Thoracic aorta (tissue), 2 donors: ENCODE measurements around the gene ITSN2. TPM values are rescaled to one million over a fixed set of nuclear protein-coding genes. Genes with fewer than 3 reads are reported as not detected.

Experiments used
- ATAC-seq: fragments of 150-250 bp; one replicate; pipeline ENCODE4 v1.8.0; 2017; ENCODE audit warnings: low read depth; ENCODE audit not compliant: insufficient number of reproducible peaks, low FRiP score
- DNase-seq: peaks from one replicate; pipeline ENCODE4 v3.0.0-alpha.2; 2020; ENCODE audit warnings: low spot score
- H3K27ac ChIP-seq, 2 donors: fragments of 200-600 bp; sonication (generic); 1 replicate in 1 of 2; 2 replicates in 1 of 2; pipeline ENCODE4 v1.5.1; 2016; ENCODE audit warnings: mild to moderate bottlenecking in 2 of 2, moderate library complexity in 2 of 2
- H3K27me3 ChIP-seq: fragments of 200-600 bp; sonication (generic); replicated peaks from 2 replicates; pipeline ENCODE4 v1.6.0; 2016; ENCODE audit warnings: mild to moderate bottlenecking; ENCODE audit not compliant: insufficient read depth
- H3K36me3 ChIP-seq: fragments of 200-600 bp; sonication (generic); one replicate; pipeline ENCODE4 v1.5.1; 2016
- H3K4me1 ChIP-seq, 2 donors: fragments of 200-600 bp; sonication (generic); 1 replicate in 1 of 2; 2 replicates in 1 of 2; pipeline versions ENCODE4 v1.5.1 to v1.6.0; 2016; ENCODE audit warnings: low read depth in 2 of 2, mild to moderate bottlenecking in 1 of 2; ENCODE audit not compliant: control insufficient read depth in 1 of 2
- H3K4me3 ChIP-seq: fragments of 200-600 bp; sonication (generic); 2 replicates; pipeline ENCODE4 v1.5.1; 2016; ENCODE audit warnings: mild to moderate bottlenecking
- H3K9me3 ChIP-seq: fragments of 200-600 bp; sonication (generic); 2 replicates; pipeline ENCODE4 v1.5.1; 2016
- total RNA-seq, 2 donors: library from RNA; depleted of rRNA; stranded (reverse); fragments of >200 nt; gene quantifications; one replicate each; pipeline versions ENCODE4 v1.1.0 to v1.2.3, GENCODE V29; 2016
- TF ChIP-seq, protein P1 (sequence below): fragments of 200-600 bp; sonication (generic); IDR thresholded peaks from one replicate; pipeline ENCODE4 v1.5.1; 2019; ENCODE audit warnings: antibody characterized with exemption

The ITSN2 gene
- total RNA-seq, 2 donors from 2014 or later = 64.0 to 121 TPM

DNA sequence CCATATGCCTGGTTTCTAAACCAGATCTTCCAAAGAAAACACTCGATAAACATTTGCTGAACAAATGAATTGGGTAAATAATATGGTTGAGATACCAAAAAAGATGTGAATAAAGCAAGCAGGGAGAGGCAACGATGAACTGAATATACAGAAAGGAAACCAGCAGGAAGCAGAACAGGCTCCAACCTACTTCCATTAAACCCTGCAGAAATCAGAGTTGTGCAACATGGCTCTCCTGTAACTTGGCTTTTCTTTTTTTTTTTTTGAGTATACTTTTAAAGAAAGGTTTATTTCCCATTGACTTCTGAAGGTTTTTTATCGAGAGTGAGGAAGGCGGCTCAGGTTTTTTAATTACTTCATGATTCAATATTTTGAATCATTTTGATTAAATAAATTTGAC is 23.5 kb downstream of the ITSN2 start:
- Histone ChIP-seq H3K27ac (no peak overlapping the region), H3K36me3 (no peaks in the 10 kb centered on the region), H3K4me3 (no peak overlapping the region), H3K9me3 (no peaks in the 10 kb centered on the region), H3K27me3 (no peaks in the 10 kb centered on the region), H3K4me1 (peaks cover 19 to 45% of the 10 kb centered on the region in 2 donors)
- TF ChIP-seq, protein P1, sequence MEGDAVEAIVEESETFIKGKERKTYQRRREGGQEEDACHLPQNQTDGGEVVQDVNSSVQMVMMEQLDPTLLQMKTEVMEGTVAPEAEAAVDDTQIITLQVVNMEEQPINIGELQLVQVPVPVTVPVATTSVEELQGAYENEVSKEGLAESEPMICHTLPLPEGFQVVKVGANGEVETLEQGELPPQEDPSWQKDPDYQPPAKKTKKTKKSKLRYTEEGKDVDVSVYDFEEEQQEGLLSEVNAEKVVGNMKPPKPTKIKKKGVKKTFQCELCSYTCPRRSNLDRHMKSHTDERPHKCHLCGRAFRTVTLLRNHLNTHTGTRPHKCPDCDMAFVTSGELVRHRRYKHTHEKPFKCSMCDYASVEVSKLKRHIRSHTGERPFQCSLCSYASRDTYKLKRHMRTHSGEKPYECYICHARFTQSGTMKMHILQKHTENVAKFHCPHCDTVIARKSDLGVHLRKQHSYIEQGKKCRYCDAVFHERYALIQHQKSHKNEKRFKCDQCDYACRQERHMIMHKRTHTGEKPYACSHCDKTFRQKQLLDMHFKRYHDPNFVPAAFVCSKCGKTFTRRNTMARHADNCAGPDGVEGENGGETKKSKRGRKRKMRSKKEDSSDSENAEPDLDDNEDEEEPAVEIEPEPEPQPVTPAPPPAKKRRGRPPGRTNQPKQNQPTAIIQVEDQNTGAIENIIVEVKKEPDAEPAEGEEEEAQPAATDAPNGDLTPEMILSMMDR = no peak
- DNase-seq (no peak), ATAC-seq (no peak)

DNA sequence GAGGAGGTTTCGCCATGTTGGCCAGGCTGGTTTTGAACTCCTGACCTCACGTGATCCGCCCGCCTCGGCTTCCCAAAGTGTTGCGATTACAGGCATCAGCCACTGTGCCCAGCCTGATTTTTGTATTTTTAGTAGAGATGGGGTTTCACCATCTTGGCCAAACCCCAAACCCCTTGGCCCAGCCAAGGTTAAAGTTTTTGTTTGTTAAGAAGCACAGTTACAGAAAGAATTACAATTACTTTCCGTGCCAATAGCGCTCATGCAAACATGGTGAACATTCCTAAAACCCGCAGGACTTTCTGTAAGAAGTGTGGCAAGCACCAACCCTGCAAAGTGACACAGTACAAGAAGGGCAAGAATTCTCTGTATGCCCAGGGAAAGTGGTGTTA is 26.1 kb downstream of the ITSN2 start:
- no peak overlapping the region for H3K27ac ChIP-seq
- no peaks in the 10 kb centered on the region for H3K36me3 ChIP-seq
- H3K9me3 ChIP-seq = no peaks in the 10 kb centered on the region
- DNase-seq (no peak), ATAC-seq (no peak)
- no peaks in the 10 kb centered on the region for H3K27me3 ChIP-seq
- no peak overlapping the region for H3K4me3 ChIP-seq
- peaks cover 22 to 52% of the 10 kb centered on the region in 2 donors for H3K4me1 ChIP-seq
- TF ChIP-seq, protein P1 = no peak

DNA sequence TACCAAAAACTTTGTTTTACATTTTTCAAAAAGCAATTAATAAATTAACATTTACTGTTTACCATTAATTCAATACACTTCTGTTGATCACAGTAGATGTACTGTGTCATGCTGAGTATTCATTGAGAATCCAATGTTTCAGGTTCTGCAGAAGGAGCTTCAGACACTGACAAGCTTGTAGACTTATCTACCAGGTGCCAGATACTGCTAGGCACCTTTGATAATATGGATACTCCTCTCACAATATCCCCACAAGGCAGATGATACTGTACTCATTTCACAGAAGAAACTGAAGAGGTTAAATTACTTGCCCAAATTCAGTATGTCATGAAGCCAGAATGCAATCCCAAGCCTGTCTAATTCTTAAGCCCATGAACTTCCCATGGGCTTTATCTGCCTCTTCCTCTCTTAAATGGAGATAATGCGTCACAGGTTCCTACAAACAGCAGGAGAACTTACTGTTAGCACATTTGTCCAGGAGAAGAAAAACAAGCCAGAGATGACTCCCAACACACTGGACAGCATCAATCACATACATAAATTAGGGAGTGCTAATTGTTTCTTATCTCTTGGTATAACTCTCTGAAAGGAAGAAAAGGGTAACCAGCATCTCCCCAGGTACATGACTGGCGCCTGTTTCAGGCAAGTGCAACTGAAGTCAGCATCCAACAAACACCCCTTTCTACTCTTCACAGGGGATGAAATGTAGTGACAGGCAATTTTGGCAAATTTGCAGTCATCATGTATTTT is 27.4 kb downstream of the ITSN2 start:
- no peak overlapping the region for H3K27ac ChIP-seq
- H3K27me3 ChIP-seq = no peaks in the 10 kb centered on the region
- no peak for DNase-seq
- no peaks in the 10 kb centered on the region for H3K36me3 ChIP-seq
- H3K9me3 ChIP-seq = no peaks in the 10 kb centered on the region
- ATAC-seq = no peak
- peaks cover 32 to 52% of the 10 kb centered on the region in 2 donors for H3K4me1 ChIP-seq
- H3K4me3 ChIP-seq = no peak overlapping the region
- TF ChIP-seq, protein P1 = no peak

DNA sequence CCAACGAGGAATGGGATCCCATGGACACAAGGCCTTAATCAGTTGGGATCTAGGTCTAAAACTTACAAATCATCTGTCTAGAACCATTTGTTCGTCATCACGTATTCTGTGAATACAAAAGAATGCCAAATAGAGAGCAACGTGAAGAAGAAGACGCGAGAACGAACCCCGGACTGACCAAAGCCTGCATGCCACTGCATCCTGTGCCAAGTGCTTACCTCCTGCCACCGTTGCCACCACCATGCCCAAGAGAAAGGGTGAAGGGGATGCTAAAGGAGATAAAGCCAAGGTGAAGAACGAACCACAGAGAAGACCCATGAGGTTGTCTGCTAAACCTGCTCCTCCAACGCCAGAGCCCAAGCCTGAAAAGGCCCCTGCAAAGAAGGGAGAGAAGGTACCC is 30.2 kb downstream of the ITSN2 start:
- H3K9me3 ChIP-seq = no peaks in the 10 kb centered on the region
- DNase-seq (no peak), ATAC-seq (no peak)
- TF ChIP-seq, protein P1 = no peak
- peaks cover 38 to 54% of the 10 kb centered on the region in 2 donors for H3K4me1 ChIP-seq
- H3K36me3 ChIP-seq = no peaks in the 10 kb centered on the region
- no peak overlapping the region for H3K27ac ChIP-seq
- no peaks in the 10 kb centered on the region for H3K27me3 ChIP-seq
- no peak overlapping the region for H3K4me3 ChIP-seq

DNA sequence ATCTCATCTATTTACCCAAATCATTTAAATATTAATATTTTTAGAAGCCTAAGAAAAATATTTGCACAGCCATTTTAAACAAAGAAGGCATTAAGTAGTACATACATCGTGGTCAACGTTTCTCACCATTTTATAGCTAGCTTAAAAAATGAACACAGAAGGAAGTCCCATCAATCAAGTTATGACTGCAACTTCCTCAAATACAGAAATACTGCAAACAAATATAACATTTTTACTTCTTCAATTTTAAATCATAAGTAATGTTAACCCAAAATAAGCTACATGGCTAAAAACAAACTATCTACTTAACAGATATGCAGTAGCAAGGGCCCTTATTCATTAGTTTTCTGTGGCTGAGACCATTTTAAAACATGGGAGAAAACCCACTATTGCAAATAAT is 30.6 kb downstream of the ITSN2 start:
- TF ChIP-seq, protein P1 = no peak
- Histone ChIP-seq H3K27ac (no peak overlapping the region), H3K4me3 (no peak overlapping the region), H3K9me3 (no peaks in the 10 kb centered on the region), H3K36me3 (no peaks in the 10 kb centered on the region), H3K27me3 (no peaks in the 10 kb centered on the region), H3K4me1 (peaks cover 38 to 54% of the 10 kb centered on the region in 2 donors)
- ATAC-seq = no peak
- DNase-seq = no peak
